GM18499 (cell line): Measurements from ENCODE around the gene TUBGCP3.

ENCODE experiments used
- ATAC-seq: cut with Tn5 transposase; IDR thresholded peaks from one replicate; pipeline ENCODE4 v1.9.1; 2021; ENCODE audit warnings: moderate number of reproducible peaks; ENCODE audit not compliant: insufficient read depth, unreplicated experiment

TUBGCP3 gene

GRCh38 chr13:112545856-112546255, 42.1 kb downstream of the TUBGCP3 start:
- ATAC-seq = no peak

GRCh38 chr13:112532837-112533745, 54.9 kb downstream of the TUBGCP3 start:
- no peak for ATAC-seq

GRCh38 chr13:112531263-112531794, 56.6 kb downstream of the TUBGCP3 start:
- no peak for ATAC-seq

DNA sequence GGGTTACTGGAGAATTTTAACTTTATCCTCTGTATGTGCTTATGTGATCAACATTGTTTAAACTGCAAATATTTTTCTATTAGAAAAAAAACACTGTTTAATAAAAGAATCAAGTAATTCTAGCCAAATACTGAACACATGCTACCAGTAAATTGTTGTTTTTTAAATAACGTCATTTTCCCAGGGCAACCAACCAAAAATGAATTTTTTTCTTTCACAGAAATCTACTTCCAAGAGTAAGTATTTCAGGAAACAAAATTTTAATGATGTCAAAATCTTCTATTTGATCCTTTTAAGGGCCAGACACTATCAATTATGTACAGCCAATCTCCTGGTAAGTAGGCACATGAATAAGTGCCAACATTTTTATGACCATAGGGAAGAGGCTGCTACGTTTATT, 57.1 kb downstream of the TUBGCP3 start:
- no peak for ATAC-seq

DNA sequence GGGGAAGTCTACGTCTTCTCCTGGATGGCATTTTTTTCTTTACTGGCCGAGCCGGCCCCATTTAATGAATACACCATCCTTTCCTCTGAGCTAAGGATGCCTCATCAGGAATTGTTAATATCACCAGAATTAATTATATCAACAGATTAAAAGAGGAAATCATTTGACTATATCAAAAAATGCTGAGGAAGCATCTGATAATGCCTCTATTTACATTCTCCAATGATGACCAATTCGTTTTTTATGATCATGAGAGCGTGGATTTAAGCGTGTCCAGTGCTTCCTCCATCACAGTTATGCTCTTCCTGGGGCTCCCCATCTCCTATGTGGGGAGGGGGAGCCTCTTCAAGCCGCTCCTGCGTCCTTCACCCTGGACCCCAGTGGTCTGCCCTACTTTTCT, 58.7 kb downstream of the TUBGCP3 start:
- no peak for ATAC-seq

DNA sequence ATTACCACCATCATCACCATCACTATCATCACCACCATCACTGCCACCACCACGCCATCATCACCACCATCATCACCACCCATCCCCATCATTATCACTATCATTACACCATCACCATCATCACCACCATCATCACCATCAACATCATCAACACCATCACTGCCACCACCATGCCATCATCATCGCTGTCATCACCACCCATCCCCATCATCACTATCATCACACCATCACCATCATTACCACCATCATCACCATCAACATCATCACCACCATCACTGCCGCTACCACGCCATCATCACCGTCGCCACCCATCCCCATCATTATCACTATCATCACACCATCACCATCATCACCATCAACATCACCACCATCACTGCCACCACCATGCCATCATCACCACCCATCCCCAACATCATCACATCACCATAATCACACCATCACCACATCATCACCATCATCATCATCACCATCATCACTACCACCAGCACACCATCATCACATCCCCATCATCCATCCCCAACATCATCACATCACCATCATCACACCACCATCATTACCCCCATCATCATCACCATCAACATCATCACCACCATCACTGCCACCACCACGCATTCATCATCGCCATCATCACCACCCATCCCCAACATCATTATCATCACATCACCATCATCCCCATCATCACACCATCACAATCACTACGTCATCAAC, 61.7 kb downstream of the TUBGCP3 start:
- no peak for ATAC-seq

- ATAC-seq = no peak
Measured at GRCh38 chr13:112525356-112525945, 62.5 kb downstream of the TUBGCP3 start.

- no peak for ATAC-seq
Measured at GRCh38 chr13:112522578-112522977, 65.4 kb downstream of the TUBGCP3 start.

- ATAC-seq = no peak
Measured at GRCh38 chr13:112521073-112521685, 66.8 kb downstream of the TUBGCP3 start.

GRCh38 chr13:112519517-112520060, 68.4 kb downstream of the TUBGCP3 start:
- ATAC-seq = no peak

DNA sequence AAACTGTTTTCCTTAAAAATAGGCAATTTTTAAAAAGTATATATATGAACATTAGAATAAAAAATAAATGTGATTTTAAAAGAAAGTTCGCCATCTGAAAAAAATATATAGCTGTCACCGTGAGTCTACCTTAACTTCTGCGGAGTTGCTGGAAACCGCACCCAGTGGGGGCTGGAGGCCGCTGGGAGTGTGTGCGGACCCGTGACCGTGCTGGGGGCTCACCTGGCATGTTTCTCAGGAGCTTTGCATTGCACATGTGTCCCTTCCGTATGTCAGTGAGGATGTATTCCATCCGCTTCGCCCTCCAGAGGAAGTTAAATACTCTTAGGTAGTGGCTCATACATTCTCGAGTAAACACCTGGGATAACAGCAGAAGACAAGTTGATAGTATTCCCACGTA, 71.7 kb downstream of the TUBGCP3 start:
- no peak for ATAC-seq

- ATAC-seq = no peak
Measured at GRCh38 chr13:112513761-112514160, 74.2 kb downstream of the TUBGCP3 start.

GRCh38 chr13:112510987-112511685, 76.8 kb downstream of the TUBGCP3 start:
- no peak for ATAC-seq

DNA sequence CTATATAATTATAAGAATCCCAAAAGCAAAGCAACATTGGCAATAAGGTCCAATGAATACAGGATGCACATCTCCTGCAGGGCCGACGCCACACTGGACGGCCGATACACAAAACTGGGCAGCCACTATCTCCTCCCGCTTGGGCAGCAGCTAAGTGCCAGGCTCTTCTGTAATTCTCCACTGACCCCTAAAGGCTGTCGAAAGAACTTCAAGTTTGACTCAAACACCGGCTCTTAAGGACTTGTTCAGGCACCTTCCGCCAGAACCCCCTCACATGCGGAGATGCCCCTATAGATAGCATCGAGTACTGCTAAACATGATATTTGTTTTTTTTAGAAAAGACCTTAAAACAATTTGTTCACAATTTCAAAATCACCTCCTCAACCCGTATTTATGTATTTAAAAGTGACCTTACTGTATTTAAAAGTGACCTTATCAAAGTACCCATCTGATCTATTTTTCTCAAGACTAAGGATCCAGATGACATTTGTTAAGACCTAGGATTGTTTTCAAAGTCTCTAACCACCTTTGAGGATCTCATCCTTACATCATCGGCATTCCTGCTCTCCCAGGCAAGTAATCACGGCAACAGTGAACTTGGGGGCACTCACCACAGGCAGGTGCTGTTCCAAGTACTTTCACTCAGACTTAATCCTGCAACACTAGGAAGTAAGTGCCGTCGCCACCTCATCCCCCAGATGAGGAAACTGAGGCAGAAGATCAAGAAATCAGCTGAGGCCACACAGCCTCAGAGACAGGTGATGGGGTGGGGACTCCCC, 77.8 kb downstream of the TUBGCP3 start:
- no peak for ATAC-seq

- ATAC-seq = no peak
Measured at GRCh38 chr13:112509190-112509589, 78.8 kb downstream of the TUBGCP3 start.

- no peak for ATAC-seq
Measured at GRCh38 chr13:112506046-112506445, 81.9 kb downstream of the TUBGCP3 start.

DNA sequence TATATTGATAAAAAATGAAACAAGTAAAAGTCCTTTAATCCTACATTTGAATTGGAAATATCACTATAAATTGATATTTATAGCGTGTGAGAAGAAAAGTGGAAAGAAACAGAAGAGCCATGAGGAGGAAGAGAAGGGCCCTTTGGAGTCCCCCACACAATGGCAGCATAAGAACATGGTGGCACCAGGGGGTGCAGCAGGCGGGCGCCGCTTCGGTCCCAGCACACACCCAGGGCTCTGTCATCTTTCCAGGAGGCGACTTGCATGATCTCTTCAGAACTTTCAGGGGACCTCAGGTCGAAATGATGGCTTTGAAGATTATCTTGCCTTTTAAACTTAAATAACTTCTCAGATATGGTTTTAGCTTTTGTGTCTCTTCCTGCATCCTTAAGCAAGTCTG, 91.8 kb downstream of the TUBGCP3 start:
- ATAC-seq = no peak

DNA sequence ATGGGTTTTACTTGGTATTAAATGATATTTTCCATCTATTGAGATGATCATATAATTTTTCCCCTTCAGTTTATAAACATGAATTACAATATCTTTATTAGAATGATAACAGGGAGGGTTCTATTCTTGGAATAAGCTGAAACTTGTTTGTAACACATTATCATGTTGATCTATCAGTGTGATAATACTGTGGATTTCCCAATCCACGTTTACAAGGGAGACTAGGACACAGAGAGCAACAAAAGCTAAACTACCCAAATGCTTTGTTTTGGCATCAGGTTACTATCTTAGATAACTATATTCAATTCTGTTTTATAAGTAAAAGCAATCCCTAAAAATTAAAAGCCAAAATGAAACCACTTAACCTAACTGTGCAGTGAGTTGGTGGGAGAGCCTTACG, 92.5 kb downstream of the TUBGCP3 start:
- ATAC-seq = no peak

DNA sequence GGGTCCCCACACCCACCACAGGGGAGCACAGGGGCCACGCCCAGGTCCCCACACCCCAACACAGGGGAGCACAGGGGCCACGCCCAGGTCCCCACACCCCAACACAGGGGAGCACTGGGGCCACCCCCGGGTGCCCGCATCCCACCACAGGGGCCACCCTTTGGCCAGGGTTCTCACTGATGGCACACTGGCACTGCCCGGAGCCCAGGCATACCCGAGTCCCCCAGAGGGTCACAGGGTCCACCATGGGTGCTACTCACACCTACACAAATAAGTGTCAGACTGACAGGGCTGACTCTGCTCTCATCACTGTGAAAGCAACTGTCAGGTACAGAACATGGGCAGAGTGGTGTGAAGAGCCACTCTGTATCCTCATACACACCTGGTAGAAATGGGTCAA, 98.8 kb downstream of the TUBGCP3 start:
- no peak for ATAC-seq
